COLO668 (cell line): ENCODE measurements around the gene TCAIM.
"Not testable (repeated sequence)": the region's sequence is repeated elsewhere in the genome, so short reads cannot be mapped to it uniquely, and the experiment has no call there.

ENCODE experiments used
- DNase-seq: peaks from one replicate; lab custom pipeline; 2025; ENCODE audit not compliant: unreplicated experiment; lab: John Stamatoyannopoulos, UW

Gene TCAIM

GRCh38 chr3:44343421-44343820 is 4.9 kb downstream of the TCAIM start:
- DNase-seq, result no peak

DNA sequence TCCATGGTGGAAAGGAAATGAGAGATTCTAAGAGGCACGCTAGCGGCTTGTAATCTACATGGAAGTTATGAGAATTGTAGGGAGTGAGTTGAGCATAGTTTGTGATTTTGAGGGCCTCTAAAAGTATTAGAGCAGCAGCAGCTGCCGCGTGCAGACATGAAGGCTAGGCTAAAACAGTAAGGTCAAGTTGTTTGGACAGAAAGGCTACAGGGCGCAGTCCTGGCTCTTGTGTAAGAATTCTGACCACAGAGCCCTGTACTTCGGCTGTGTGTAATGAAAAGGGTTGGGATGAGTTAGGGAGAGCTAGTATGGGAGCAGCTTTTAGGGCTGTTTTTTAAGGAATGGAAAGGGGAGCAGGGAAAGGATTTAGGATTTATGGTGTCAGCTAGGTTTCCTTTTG is 8.0 kb downstream of the TCAIM start:
- DNase-seq, result not testable (repeated sequence)

DNA sequence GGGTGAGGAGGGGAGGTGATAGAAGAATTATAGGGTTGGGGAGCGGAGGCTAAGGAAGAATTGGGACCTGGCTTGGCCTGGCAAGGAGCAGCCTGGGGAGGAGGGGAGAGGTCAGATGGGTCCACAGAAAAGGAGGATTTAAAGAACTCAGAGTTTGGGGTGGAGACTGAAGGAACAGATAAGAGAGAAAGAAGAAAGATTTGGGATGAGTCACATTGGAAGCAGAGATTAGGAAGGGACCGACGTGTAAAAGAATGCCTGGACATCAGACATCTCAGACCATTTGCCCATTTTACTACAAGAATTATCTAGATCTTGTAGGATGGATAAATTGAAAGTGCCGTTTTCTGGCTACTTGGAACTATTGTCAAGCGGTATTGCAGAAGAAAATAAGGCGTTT is 10.4 kb downstream of the TCAIM start:
- DNase-seq, result no peak

GRCh38 chr3:44353355-44353924 is 14.9 kb downstream of the TCAIM start:
- DNase-seq, result no peak

DNA sequence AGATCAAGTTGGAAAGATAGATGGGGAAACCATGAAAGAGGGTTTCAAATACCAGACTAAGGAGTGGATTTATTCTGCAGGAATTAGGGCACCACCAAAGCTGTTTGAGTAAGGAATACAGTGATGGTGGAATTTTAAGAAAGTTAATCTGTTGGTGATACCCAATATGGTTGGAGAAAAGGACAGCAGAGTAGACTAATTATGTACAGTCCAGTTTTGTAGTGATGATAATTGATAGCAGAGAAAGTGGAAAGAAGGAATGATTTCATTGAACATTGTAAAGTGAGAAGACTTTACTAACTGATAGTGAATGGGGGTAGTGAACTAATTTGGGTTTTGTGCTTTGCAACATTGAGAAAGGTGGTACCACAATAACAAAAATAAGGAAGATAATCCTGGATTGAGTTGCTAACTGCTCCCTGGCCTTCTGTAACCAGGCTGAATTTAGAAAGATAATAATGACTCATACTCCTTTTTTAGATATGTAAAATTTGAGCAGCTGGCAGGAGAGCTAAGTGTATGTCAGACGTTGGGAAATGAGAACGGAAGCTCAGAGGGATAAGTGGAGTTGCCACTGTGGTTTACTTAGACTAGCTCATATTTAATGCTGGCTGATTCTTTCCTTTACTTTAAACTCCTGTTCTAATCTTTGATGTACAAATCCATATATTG is 16.9 kb downstream of the TCAIM start:
- DNase-seq, result peak; percentile 21

GRCh38 chr3:44359146-44359751 is 20.7 kb downstream of the TCAIM start:
- no peak for DNase-seq

DNA sequence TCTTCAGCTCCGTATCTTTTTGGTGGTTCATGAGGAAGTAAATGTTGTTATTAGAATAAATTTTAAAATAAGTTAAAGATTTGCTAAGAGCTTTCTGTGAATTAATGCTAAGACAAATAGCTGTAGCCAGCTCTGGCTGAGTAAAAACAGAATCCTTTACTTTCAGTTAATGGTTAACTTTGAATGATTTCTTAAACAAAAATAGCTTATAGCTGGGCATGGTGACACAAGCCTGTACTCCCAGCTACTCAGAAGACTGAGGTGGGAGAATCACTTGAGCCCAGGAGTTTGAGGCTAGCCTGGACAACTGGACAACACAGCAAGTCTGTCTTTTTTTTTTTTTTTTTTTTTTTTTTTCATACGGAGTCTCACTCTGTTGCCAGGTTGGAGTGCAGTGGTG is 25.0 kb downstream of the TCAIM start:
- no peak for DNase-seq

GRCh38 chr3:44365952-44366351 is 27.4 kb downstream of the TCAIM start:
- no peak for DNase-seq

DNA sequence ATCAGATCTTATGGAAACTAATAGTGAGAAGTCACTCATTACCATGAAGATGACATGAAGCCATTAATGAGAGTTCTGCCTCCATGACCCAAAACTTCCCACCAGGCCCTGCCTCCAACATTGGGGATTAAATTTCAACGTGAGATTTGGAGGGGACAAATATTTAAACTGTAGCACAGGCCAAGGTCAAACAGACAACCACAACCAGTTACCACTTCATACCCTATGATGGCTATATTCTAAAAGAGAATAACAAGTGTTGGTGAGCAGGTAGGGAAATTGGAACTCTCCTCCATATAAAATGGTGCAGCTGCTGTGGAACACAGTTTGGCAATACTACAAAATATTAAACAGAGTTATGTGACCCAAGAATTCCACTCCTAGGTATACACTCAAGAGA is 36.9 kb downstream of the TCAIM start:
- no peak for DNase-seq

- DNase-seq, result no peak
Observed at GRCh38 chr3:44387404-44387803, 48.8 kb downstream of the TCAIM start.

- DNase-seq, result no peak
Observed at GRCh38 chr3:44392489-44392888, 53.9 kb downstream of the TCAIM start.

DNA sequence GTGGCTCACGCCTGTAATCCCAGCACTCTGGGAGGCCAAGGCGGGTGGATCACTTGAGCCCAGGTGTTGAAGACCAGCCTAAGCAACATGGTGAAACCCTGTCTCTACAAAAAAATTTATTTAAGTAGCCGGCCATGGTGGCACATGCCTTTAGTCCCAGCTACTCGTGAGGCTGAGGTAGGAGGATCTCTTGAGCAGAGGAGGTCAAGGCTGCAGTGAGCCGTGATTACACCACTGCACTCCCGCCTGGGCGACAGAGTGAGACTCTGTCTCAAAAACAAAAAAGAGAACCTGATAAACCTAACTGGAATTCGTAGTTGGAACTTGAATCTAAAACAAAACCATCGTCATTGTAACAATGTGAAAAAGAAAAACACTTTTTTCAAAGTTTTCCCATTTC is 57.1 kb downstream of the TCAIM start:
- no peak for DNase-seq

GRCh38 chr3:44396200-44397171 is 57.9 kb downstream of the TCAIM start:
- peak; percentile 46 for DNase-seq

- DNase-seq, result not testable (repeated sequence)
Observed at GRCh38 chr3:44398271-44398670, 59.7 kb downstream of the TCAIM start.

DNA sequence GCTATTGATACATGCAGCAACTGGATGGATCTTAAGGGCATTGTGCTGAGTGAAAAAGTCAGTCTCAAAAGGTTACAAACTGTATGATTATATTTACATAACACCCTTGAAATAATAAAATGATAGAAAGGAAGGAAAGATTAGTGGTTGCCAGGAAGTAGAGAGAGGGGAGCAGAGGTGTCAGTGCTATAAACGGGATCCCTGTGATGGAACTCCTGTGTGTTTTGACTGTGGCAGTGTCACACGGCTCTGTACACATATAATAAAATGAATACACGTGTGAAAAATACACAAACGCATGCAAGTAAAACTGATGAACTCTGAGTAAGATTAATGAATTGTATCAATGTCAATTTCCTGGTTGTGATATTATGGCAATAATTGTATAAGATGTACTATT is 60.3 kb downstream of the TCAIM start:
- DNase-seq, result no peak

DNA sequence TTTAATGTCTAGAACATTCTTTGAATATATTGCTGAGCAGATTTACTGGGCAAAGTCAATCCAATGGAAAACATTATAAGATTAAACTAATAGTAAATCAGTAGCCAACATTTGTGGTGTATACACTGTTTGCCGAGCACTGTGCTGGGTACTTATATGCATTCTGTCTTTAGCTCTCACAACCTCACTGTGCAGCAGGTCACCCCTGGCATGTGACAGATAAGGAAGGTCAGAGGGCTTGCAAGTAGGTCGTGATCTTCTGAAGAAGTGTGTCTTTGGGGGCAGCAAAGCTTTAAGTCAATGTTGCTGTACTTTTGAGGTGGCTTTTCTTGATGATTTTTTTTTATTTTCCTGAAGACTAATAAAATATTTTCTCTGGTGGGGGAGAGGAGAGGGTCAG is 62.2 kb downstream of the TCAIM start:
- DNase-seq, result no peak

GRCh38 chr3:44402548-44402947 is 64.0 kb downstream of the TCAIM start:
- DNase-seq, result no peak

DNA sequence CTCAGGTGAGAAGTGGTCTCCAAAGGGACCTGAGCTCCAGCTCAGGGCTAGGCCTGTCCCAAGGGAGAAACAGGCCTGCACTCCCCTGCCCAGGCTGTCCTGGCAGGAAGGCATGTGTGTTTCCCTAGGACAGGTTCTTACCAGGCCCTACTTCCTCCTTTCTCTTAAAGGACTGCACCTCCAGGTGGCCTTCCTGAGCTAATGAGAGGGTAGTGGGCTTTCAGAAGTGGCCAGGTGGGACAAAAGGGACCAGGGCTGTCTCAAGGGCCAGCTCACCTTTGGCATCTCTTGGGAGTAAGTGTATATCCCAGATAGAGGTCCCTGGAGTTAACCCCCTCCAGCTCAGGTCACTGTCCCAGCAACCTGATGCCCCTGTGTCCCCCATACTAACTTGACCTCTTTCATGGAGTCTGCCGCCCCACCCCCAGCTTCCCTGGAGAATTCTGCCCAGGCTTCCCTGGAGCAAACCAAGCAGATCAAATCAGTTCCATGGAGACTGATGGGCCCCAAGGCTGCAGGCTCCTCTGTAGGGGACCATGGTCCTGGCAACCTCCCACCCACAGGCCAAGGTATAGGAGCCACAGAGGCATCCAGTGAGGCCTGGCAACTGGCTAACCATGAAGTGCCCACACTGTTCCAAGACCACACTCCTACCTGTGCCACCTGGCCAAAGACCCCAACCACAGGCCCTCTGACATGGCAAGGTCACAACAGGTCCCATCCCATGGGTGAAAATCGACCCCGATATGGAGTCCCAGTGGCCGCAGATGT is 71.3 kb downstream of the TCAIM start:
- DNase-seq, result no peak

- DNase-seq, result no peak
Observed at GRCh38 chr3:44411031-44411645, 72.6 kb downstream of the TCAIM start.

- no peak for DNase-seq
Observed at GRCh38 chr3:44412365-44412764, 73.8 kb downstream of the TCAIM start.
